Caco-2 (cell line): Measurements from ENCODE around the gene SHC1. TPM values are rescaled to one million over a fixed set of nuclear protein-coding genes. Genes with fewer than 3 reads are reported as not detected.

Experiments used
- BruUV-seq: library from RNA; stranded (reverse); fragments of 400-500 nt; replicated peaks from 2 replicates; lab custom pipeline; 2021; lab: Mats Ljungman, UMichigan
- CTCF ChIA-PET: fragments of 300-600 bp; sonication (Branson Sonifier 250); formaldehyde crosslinking; loops from one replicate; lab custom pipeline; 2022; ENCODE audit warnings: antibody characterized with exemption; lab: Charles Lee
- POLR2A ChIA-PET: fragments of 300-600 bp; sonication (Branson Sonifier 250); formaldehyde crosslinking; loops from one replicate; lab custom pipeline; 2022; ENCODE audit warnings: antibody characterized with exemption; lab: Charles Lee
- DNase-seq, 2 experiments: peaks; one replicate each; pipeline versions ENCODE4 v3.0.0 to v3.0.0-alpha.2; 2020 to 2022
- H3K27me3 ChIP-seq: replicated peaks from 2 replicates; pipeline ENCODE4 v1.6.0; 2011; ENCODE audit warnings: low read length; ENCODE audit not compliant: control insufficient read depth, insufficient read depth
- H3K36me3 ChIP-seq: 2 replicates; pipeline ENCODE4 v1.5.1; 2011; ENCODE audit warnings: low read length; ENCODE audit not compliant: control insufficient read depth, insufficient read depth
- H3K4me1 ChIP-seq: fragments of 250-450 bp; sonication (Bioruptor Pico); 2 replicates; pipeline ENCODE4 v1.5.1; 2020; ENCODE audit warnings: mild to moderate bottlenecking
- H3K4me3 ChIP-seq: 2 replicates; pipeline ENCODE4 v1.5.1; 2011; ENCODE audit warnings: low read depth, mild to moderate bottlenecking, control low read depth, low read length
- H3K9me3 ChIP-seq: fragments of 250-450 bp; sonication (Bioruptor Pico); 2 replicates; pipeline ENCODE4 v1.5.1; 2020; ENCODE audit warnings: mild to moderate bottlenecking, moderate library complexity
- H3K27ac Mint-ChIP-seq: one replicate; pipeline ENCODE4 v1.8.0; 2022; ENCODE audit warnings: mixed read lengths; ENCODE audit not compliant: unreplicated experiment
- H3K27me3 Mint-ChIP-seq: one replicate; pipeline ENCODE4 v1.8.0; 2022; ENCODE audit warnings: mixed read lengths; ENCODE audit not compliant: insufficient read depth, unreplicated experiment
- H3K36me3 Mint-ChIP-seq: one replicate; pipeline ENCODE4 v1.8.0; 2022; ENCODE audit warnings: mild to moderate bottlenecking, mixed read lengths; ENCODE audit not compliant: insufficient read depth, unreplicated experiment
- H3K4me1 Mint-ChIP-seq: one replicate; pipeline ENCODE4 v1.8.0; 2022; ENCODE audit warnings: low read depth, mixed read lengths; ENCODE audit not compliant: unreplicated experiment
- H3K4me3 Mint-ChIP-seq: one replicate; pipeline ENCODE4 v1.8.0; 2022; ENCODE audit warnings: mild to moderate bottlenecking, moderate library complexity, mixed read lengths; ENCODE audit not compliant: unreplicated experiment
- H3K9me3 Mint-ChIP-seq: one replicate; pipeline ENCODE4 v1.8.0; 2022; ENCODE audit warnings: mixed read lengths; ENCODE audit not compliant: unreplicated experiment
- intact Hi-C: fragments of 100-400 bp; cut with micrococcal nuclease; formaldehyde crosslinking; loops from one replicate; pipeline ENCODE4 v1.10.0; 2022; ENCODE audit not compliant: unreplicated experiment
- total RNA-seq: library from RNA; stranded (reverse); gene quantifications from 2 replicates; pipeline ENCODE4 v1.2.3, GENCODE V29; 2022
- TF ChIP-seq, protein P1 (sequence below), 2 experiments: fragments of 200-600 bp in 1 of 2; IDR thresholded peaks; 1 replicate in 1 of 2; 2 replicates in 1 of 2; pipeline versions ENCODE4 v1.5.1 to v1.8.0; 2011 to 2022; ENCODE audit warnings: antibody characterized with exemption in 1 of 2, control low read depth in 1 of 2, inconsistent platforms in 1 of 2, low read depth in 1 of 2, low read length in 1 of 2, mild to moderate bottlenecking in 1 of 2, moderate library complexity in 1 of 2; ENCODE audit not compliant: insufficient read depth in 1 of 2, severe bottlenecking in 1 of 2, unreplicated experiment in 1 of 2

The SHC1 gene
- total RNA-seq, 1 experiment from 2014 or later, result 59.6 TPM

DNA sequence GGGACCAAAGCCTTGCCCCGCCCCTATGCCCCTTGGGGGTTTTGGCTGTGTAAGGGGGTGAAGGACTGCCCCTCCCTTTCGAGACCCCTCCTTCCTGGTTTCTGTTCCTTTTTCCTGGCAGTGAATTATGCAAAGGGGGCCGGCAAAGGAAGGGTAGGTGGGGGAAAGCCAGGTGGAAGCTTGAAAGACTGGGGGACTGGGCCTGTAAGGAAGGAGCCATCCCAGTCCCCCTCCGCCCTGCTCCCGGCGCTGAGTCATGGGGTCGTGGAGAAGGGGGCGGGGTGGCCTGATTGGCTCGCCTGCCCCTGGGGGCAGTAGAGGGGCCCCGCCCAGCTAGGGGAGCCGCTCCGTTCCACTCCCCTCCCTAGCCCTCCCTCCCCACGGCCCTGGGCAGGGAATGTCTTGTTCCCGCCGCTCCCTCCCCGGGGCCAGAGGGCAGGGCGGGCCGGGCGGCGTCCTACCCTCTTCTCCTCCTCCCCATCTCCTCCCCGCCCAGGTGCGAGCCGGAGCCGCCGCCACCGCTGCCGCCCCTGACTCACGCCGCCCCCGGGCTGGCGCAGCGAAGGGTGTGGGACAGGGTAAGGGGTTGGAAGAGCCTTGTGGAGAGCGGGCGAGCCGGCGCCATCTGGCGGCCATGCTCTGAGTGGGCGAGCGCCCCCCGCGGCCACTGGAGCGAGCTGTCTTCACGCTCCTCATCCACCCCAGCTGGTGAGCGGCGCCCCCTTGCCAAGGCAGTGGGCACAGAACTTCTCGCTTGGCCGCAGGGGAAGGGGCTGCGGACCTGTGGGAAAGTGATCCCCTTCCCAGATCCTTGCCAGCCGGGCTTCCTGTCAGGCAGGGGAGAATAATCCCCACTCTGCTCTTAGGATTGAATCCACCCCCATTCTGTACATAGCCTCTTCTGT is 46.7 kb upstream of the SHC1 start:
- DNase-seq, result peak; percentile 97 to 98
- Mint-ChIP-seq H3K4me3 (peak overlapping the region; percentile 56), H3K27ac (peak overlapping the region; percentile 76), H3K4me1 (peaks cover 38% of the 10 kb centered on the region), H3K36me3 (peaks cover 68% of the 10 kb centered on the region), H3K27me3 (no peaks in the 10 kb centered on the region), H3K9me3 (no peaks in the 10 kb centered on the region)
- BruUV-seq, result TSS peak; percentile 97
- peaks cover 20% of the 10 kb centered on the region for H3K4me1 ChIP-seq
- intact Hi-C loops, result loop anchor here (1.0 to 2.0 kb wide), 3 partner anchors 15 to 45 kb away; partner anchors contain the start of genes ADAM15 and ZBTB7B
- H3K27me3 ChIP-seq, result no peaks in the 10 kb centered on the region
- H3K4me3 ChIP-seq, result peak overlapping the region; percentile 6; the same call in 1 of the 2 replicates
- TF ChIP-seq, protein P1, sequence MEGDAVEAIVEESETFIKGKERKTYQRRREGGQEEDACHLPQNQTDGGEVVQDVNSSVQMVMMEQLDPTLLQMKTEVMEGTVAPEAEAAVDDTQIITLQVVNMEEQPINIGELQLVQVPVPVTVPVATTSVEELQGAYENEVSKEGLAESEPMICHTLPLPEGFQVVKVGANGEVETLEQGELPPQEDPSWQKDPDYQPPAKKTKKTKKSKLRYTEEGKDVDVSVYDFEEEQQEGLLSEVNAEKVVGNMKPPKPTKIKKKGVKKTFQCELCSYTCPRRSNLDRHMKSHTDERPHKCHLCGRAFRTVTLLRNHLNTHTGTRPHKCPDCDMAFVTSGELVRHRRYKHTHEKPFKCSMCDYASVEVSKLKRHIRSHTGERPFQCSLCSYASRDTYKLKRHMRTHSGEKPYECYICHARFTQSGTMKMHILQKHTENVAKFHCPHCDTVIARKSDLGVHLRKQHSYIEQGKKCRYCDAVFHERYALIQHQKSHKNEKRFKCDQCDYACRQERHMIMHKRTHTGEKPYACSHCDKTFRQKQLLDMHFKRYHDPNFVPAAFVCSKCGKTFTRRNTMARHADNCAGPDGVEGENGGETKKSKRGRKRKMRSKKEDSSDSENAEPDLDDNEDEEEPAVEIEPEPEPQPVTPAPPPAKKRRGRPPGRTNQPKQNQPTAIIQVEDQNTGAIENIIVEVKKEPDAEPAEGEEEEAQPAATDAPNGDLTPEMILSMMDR (IDR thresholded peaks at IDR 0.05; ENCODE audit: insufficient read depth in 1 of 2, low read depth in 1 of 2, low read length in 1 of 2, severe bottlenecking in 1 of 2, unreplicated experiment in 1 of 2), result peak; percentile 99 to 100
- ChIA-PET POLR2A (interaction anchor here (0.7 to 1.5 kb wide), 7 partner anchors 9 to 177 kb away, joined by 3 to 5 read pairs (median 4); partner anchors contain the start of genes ADAM15 and PMVK), CTCF (interaction anchor here (0.5 to 2.4 kb wide), 29 partner anchors 9 to 409 kb away, joined by 3 to 43 read pairs (median 6); partner anchors contain the start of genes ADAM15, ADAR, DCST1 and DCST2)
- H3K36me3 ChIP-seq, result peaks cover 1% of the 10 kb centered on the region
- H3K9me3 ChIP-seq, result no peaks in the 10 kb centered on the region

DNA sequence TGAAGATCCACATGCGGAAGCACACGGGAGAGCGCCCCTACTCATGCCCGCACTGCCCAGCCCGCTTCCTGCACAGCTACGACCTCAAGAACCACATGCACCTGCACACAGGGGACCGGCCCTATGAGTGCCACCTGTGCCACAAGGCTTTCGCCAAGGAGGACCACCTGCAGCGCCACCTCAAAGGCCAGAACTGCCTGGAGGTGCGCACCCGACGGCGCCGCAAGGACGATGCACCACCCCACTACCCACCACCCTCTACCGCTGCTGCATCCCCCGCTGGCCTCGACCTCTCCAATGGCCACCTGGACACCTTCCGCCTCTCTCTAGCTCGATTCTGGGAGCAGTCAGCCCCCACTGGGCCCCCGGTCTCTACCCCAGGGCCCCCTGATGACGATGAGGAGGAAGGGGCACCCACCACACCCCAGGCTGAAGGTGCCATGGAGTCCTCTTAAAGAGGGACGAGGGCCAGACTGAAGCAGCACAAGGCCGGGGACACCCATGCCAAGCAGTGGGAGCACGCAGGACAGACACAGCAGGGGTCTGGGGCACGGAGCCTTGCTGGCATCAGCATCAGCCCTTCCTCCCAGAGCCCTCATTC is 45.8 kb upstream of the SHC1 start:
- no peaks in the 10 kb centered on the region for H3K9me3 Mint-ChIP-seq
- H3K27me3 Mint-ChIP-seq, result no peaks in the 10 kb centered on the region
- peaks cover 29% of the 10 kb centered on the region for H3K4me1 Mint-ChIP-seq
- peaks cover 17% of the 10 kb centered on the region for H3K4me1 ChIP-seq
- no peaks in the 10 kb centered on the region for H3K9me3 ChIP-seq
- H3K36me3 Mint-ChIP-seq, result peaks cover 66% of the 10 kb centered on the region
- peak overlapping the region; percentile 56 for H3K4me3 Mint-ChIP-seq
- H3K27ac Mint-ChIP-seq, result peak overlapping the region; percentile 76
- no peaks in the 10 kb centered on the region for H3K27me3 ChIP-seq
- BruUV-seq, result no TSS peak
- no peak for DNase-seq
- CTCF ChIA-PET, result interaction anchor here (0.5 to 2.4 kb wide), 14 partner anchors 10 to 272 kb away, joined by 3 to 43 read pairs (median 6); partner anchors contain the start of genes ADAM15, EFNA3, LENEP and PYGO2
- POLR2A ChIA-PET, result interaction anchor here (0.7 to 1.5 kb wide), 4 partner anchors 17 to 178 kb away, joined by 3 to 5 read pairs (median 4); partner anchors contain the start of gene PMVK
- intact Hi-C loops, result loop anchor here (2.0 kb wide), 1 partner anchor 34 kb away; the partner anchor contains the start of gene ADAM15
- TF ChIP-seq, protein P1 (IDR thresholded peaks at IDR 0.05; ENCODE audit: insufficient read depth in 1 of 2, low read depth in 1 of 2, low read length in 1 of 2, severe bottlenecking in 1 of 2, unreplicated experiment in 1 of 2), result no peak
- no peak overlapping the region for H3K4me3 ChIP-seq
- H3K36me3 ChIP-seq, result peaks cover 1% of the 10 kb centered on the region
